DND-41 (cell line): Measurements from ENCODE around the gene MMAB.

Experiments used
- CTCF ChIP-seq: IDR thresholded peaks from 2 replicates; pipeline ENCODE4 v1.5.1; 2012; ENCODE audit warnings: borderline replicate concordance, low read length, moderate library complexity, mild to moderate bottlenecking; ENCODE audit not compliant: poor library complexity, severe bottlenecking; ENCODE audit errors: extremely low read depth
- EZH2 ChIP-seq: IDR thresholded peaks from 3 replicates; pipeline ENCODE4 v1.6.1; 2012; ENCODE audit warnings: borderline replicate concordance, low read depth, mild to moderate bottlenecking, moderate library complexity, low read length, inconsistent platforms; ENCODE audit not compliant: severe bottlenecking

GRCh38 chr12:109537136-109537535 lies 36.2 kb downstream of the MMAB start:
- no peak for TF ChIP-seq EZH2
- no peak for TF ChIP-seq CTCF
